Gastrocnemius medialis (tissue), 4 donors: ENCODE measurements around the gene DOCK6. TPM values are rescaled to one million over a fixed set of nuclear protein-coding genes. Genes with fewer than 3 reads are reported as not detected.

Experiments used
- ATAC-seq, 2 donors: fragments of 150-250 bp; one replicate each; pipeline ENCODE4 v1.9.1; 2016
- DNase-seq, 2 donors: peaks; one replicate each; pipeline ENCODE4 v3.0.0-alpha.2; 2019
- H3K27ac ChIP-seq, 4 donors: fragments of 200-600 bp; sonication (generic); 1 replicate in 1 of 4; 2 replicates in 3 of 4; pipeline ENCODE4 v1.5.1; 2016 to 2018; ENCODE audit warnings: mild to moderate bottlenecking in 2 of 4, moderate library complexity in 1 of 4
- H3K27me3 ChIP-seq, 3 donors: fragments of 200-600 bp; sonication (generic) in 2 of 3; 1 replicate in 1 of 3; 2 replicates in 2 of 3; pipeline versions ENCODE4 v1.5.1 to v1.6.0; 2016 to 2019; ENCODE audit warnings: mild to moderate bottlenecking in 1 of 3, moderate library complexity in 1 of 3
- H3K36me3 ChIP-seq, 2 donors: fragments of 200-600 bp; sonication (generic) in 1 of 2; one replicate each; pipeline ENCODE4 v1.5.1; 2017 to 2018
- H3K4me1 ChIP-seq, 2 donors: fragments of 200-600 bp; sonication (generic) in 1 of 2; one replicate each; pipeline ENCODE4 v1.5.1; 2016 to 2017; ENCODE audit warnings: mild to moderate bottlenecking in 2 of 2
- H3K4me3 ChIP-seq, 4 donors: fragments of 200-600 bp; sonication (generic) in 3 of 4; 1 replicate in 1 of 4; 2 replicates in 3 of 4; pipeline ENCODE4 v1.5.1; 2016 to 2019; ENCODE audit warnings: mild to moderate bottlenecking in 2 of 4
- H3K9me3 ChIP-seq, 3 donors: fragments of 200-600 bp; sonication (generic) in 2 of 3; 1 replicate in 1 of 3; 2 replicates in 2 of 3; pipeline ENCODE4 v1.5.1; 2016 to 2019
- CTCF ChIP-seq, 5 experiments: fragments of 450-650 bp in 3 of 5; fragments of 200-600 bp in 2 of 5; sonication (generic) in 2 of 5; IDR thresholded peaks in 4 of 5; conservative IDR thresholded peaks in 1 of 5; 1 replicate in 4 of 5; 2 replicates in 1 of 5; pipeline ENCODE4 v1.5.1; 2016 to 2019; ENCODE audit warnings: antibody characterized with exemption in 5 of 5, mild to moderate bottlenecking in 3 of 5, moderate library complexity in 3 of 5
- POLR2A ChIP-seq, 2 donors: fragments of 450-650 bp; IDR thresholded peaks; one replicate each; pipeline ENCODE4 v1.6.1; 2017; ENCODE audit warnings: antibody characterized with exemption in 2 of 2, mild to moderate bottlenecking in 2 of 2, moderate library complexity in 2 of 2
- in situ Hi-C, 4 donors: fragments of 200-750 bp; cut with MboI; loops; one replicate each; pipeline versions ENCODE4 v1.15.0 to v1.8.0; 2017; ENCODE audit warnings: low sequenced_read_pairs in 4 of 4
- intact Hi-C: fragments of 100-400 bp; cut with DNase I; formaldehyde crosslinking; loops from one replicate; pipeline ENCODE4 v1.15.1; 2023; ENCODE audit warnings: low total_unique reads
- total RNA-seq, 4 donors: library from RNA; depleted of rRNA; stranded (reverse); fragments of >200 nt; gene quantifications; one replicate each; pipeline versions ENCODE4 v1.1.0 to v1.2.3, GENCODE V29; 2016

DOCK6 gene
- total RNA-seq, 4 donors from 2014 or later: 4.7 to 9.6 (median 5.8) TPM

GRCh38 chr19:11279505-11280236 is 17.3 kb upstream of the DOCK6 start:
- Histone ChIP-seq H3K4me1 (no peaks in the 10 kb centered on the region), H3K4me3 (no peak overlapping the region), H3K36me3 (no peaks in the 10 kb centered on the region), H3K9me3 (no peaks in the 10 kb centered on the region), H3K27ac (peak overlapping the region in 1 of 4 donors; percentile 8), H3K27me3 (no peaks in the 10 kb centered on the region)
- intact Hi-C loops (no loop called here), in situ Hi-C loops (no loop called here)
- DNase-seq: no peak
- ATAC-seq: no peak
- TF ChIP-seq CTCF (IDR thresholded peaks at IDR 0.05 in 4 of 5, conservative IDR thresholded peaks at IDR 0.05 in 1 of 5) (no peak), POLR2A (IDR thresholded peaks at IDR 0.05) (no peak)

- no peak for ATAC-seq
- in situ Hi-C loops: no loop called here
- TF ChIP-seq POLR2A (IDR thresholded peaks at IDR 0.05) (no peak), CTCF (IDR thresholded peaks at IDR 0.05 in 4 of 5, conservative IDR thresholded peaks at IDR 0.05 in 1 of 5) (no peak)
- intact Hi-C loops: no loop called here
- no peak overlapping the region for H3K4me3 ChIP-seq
- H3K27ac ChIP-seq: no peak overlapping the region
- H3K27me3 ChIP-seq: no peaks in the 10 kb centered on the region
- no peaks in the 10 kb centered on the region for H3K9me3 ChIP-seq
- no peaks in the 10 kb centered on the region for H3K4me1 ChIP-seq
- DNase-seq: no peak
- no peaks in the 10 kb centered on the region for H3K36me3 ChIP-seq
These were observed 16.3 kb upstream of the DOCK6 start for GRCh38 chr19:11278670-11279069.

- no peak for DNase-seq
- no peak for ATAC-seq
- no peaks in the 10 kb centered on the region for H3K36me3 ChIP-seq
- in situ Hi-C loops: no loop called here
- intact Hi-C loops: no loop called here
- H3K27ac ChIP-seq: no peak overlapping the region
- no peak for TF ChIP-seq CTCF (IDR thresholded peaks at IDR 0.05 in 4 of 5, conservative IDR thresholded peaks at IDR 0.05 in 1 of 5)
- TF ChIP-seq POLR2A (IDR thresholded peaks at IDR 0.05): no peak
- no peaks in the 10 kb centered on the region for H3K9me3 ChIP-seq
- H3K27me3 ChIP-seq: no peaks in the 10 kb centered on the region
- H3K4me1 ChIP-seq: no peaks in the 10 kb centered on the region
- H3K4me3 ChIP-seq: no peak overlapping the region
These were observed 12.3 kb upstream of the DOCK6 start for GRCh38 chr19:11274533-11275086.

GRCh38 chr19:11273989-11274388 is 11.7 kb upstream of the DOCK6 start:
- Histone ChIP-seq H3K4me1 (no peaks in the 10 kb centered on the region), H3K9me3 (no peaks in the 10 kb centered on the region), H3K27ac (no peak overlapping the region), H3K4me3 (no peak overlapping the region), H3K27me3 (no peaks in the 10 kb centered on the region), H3K36me3 (no peaks in the 10 kb centered on the region)
- DNase-seq (no peak), ATAC-seq (no peak)
- no peak for TF ChIP-seq CTCF (IDR thresholded peaks at IDR 0.05 in 4 of 5, conservative IDR thresholded peaks at IDR 0.05 in 1 of 5)
- no peak for TF ChIP-seq POLR2A (IDR thresholded peaks at IDR 0.05)
- in situ Hi-C loops (no loop called here), intact Hi-C loops (no loop called here)
